GM18520 (cell line): Measurements from ENCODE around the gene DEFB124.
"Not testable (repeated sequence)": the region's sequence is repeated elsewhere in the genome, so short reads cannot be mapped to it uniquely, and the experiment has no call there.

Experiments used
- ATAC-seq: cut with Tn5 transposase; IDR thresholded peaks from one replicate; pipeline ENCODE4 v1.9.1; 2021; ENCODE audit not compliant: unreplicated experiment

Gene DEFB124

DNA sequence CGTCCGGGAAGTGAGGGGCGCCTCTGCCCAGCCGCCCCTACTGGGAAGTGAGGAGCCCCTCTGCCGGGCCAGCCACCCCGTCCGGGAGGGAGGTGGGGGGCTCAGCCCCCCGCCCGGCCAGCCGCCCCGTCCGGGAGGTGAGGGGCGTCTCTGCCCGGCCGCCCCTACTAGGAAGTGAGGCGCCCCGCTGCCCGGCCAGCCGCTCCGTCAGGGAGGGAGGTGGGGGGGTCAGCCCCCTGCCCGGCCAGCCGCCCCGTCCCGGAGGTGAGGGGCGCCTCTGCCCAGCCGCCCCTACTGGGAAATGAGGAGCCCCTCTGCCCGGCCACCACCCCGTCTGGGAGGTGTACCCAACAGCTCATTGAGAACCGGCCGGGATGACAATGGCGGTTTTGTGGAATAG lies 47.4 kb downstream of the DEFB124 start:
- not testable (repeated sequence) for ATAC-seq

DNA sequence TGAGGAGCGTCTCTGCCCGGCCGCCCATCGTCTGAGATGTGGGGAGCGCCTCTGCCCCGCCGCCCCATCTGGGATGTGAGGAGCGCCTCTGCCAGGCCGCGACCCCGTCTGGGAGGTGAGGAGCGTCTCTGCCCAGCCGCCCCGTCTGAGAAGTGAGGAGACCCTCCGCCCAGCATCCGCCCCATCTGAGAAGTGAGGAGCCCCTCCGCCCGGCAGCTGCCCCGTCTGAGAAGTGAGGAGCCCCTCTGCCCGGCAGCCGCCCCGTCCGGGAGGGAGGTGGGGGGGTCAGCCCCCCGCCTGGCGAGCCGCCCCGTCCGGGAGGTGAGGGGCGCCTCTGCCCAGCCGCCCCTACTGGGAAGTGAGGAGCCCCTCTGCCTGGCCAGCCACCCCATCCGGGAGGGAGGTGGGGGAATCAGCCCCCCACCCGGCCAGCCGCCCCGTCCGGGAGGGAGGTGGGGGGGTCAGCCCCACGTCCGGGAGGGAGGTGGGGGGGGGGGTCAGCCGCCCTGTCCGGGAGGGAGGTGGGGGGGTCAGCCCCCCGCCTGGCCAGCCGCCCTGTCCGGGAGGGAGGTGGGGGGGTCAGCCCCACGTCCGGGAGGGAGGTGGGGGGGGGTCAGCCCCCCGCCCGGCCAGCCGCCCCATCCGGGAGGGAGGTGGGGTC lies 47.9 kb downstream of the DEFB124 start:
- not testable (repeated sequence) for ATAC-seq

DNA sequence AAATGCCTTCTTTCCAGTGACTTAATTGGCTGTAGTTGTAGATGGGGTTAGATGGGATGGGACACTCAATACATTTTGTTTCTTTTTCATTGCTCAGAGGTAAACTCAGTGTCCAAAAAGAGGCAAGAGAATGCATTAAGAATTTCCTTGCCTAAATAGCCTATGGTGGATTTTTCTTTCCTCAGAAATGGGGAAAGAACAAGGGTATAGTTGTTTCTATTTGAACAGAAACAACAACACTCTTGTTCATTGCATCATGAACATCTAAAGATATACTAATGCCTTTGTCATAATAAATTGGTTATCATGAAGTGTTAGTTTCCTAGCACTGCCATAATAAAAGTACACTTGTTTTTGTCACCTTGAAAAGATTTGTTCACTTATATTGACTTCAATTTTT lies 49.1 kb downstream of the DEFB124 start:
- no peak for ATAC-seq

DNA sequence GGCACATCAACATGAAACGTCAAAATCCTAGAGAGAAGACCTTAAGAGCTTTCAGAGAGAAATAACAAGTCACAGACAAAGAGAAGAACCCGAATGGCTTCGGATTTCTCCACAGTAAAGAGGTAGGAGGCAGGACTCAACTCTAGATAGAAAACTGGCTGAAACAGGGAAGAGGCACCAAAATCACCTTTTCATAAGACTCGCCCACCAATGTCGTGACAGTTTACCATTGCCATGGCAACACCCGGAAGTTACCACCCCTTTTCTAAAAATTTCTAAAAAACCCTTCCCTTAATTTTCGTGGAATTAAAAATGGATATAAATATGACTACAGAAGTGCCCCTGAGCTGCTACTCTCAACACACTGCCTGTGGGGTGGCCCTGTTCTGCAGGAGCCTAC lies 56.6 kb downstream of the DEFB124 start:
- ATAC-seq: no peak

DNA sequence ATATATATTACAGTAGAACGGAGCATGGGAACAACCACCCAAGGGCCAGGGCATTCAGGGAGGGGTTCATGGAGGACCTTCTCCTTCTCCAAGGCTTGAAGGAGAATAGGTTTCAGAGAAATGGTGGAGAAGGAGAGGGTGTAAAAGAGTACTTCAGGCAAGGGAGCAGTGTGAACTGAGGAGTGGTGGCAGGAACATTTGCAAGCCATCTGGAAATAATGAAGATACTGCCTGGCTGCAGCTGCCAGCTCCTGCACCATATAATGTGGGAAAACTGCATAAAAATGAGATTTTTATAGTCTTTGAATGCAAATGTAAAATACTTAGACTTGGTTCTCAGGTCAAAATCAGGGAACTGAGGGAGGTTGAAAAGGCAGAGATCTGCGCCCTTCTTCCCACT lies 59.3 kb downstream of the DEFB124 start:
- no peak for ATAC-seq
